B cell (primary cell): ENCODE measurements around the gene C6orf132. TPM values are rescaled to one million over a fixed set of nuclear protein-coding genes. Genes with fewer than 3 reads are reported as not detected.

Source experiments
- ATAC-seq: fragments of 200-7000 bp; cut with Tn5 transposase; one replicate; pipeline ENCODE4 v1.10.0; 2021; ENCODE audit warnings: low read depth, mild to moderate bottlenecking, moderate number of reproducible peaks, moderate library complexity
- CTCF ChIA-PET: fragments of 350-600 bp; sonication (Branson Sonifier 250); formaldehyde crosslinking; loops from one replicate; lab custom pipeline; 2021; ENCODE audit warnings: antibody characterized with exemption, inconsistent platforms; lab: Charles Lee
- POLR2A ChIA-PET: fragments of 350-600 bp; sonication (Branson Sonifier 250); formaldehyde crosslinking; loops from one replicate; lab custom pipeline; 2021; ENCODE audit warnings: antibody characterized with exemption; lab: Charles Lee
- DNase-seq: peaks from one replicate; pipeline ENCODE4 v3.0.0; 2013
- H2AFZ ChIP-seq: 2 replicates; pipeline ENCODE4 v1.6.1; 2012; ENCODE audit warnings: mild to moderate bottlenecking, low read depth, low read length; ENCODE audit not compliant: insufficient read depth, poor library complexity, severe bottlenecking
- H3K27ac ChIP-seq, 2 donors: 1 replicate in 1 of 2; 2 replicates in 1 of 2; pipeline ENCODE4 v1.5.1; 2012 to 2013; ENCODE audit warnings: low read length in 2 of 2, mild to moderate bottlenecking in 2 of 2, moderate library complexity in 1 of 2
- H3K27me3 ChIP-seq, 4 experiments: fragments of 200-600 bp in 1 of 4; sonication (generic) in 1 of 4; replicated peaks in 1 of 4; 1 replicate in 2 of 4; 2 replicates in 2 of 4; pipeline versions ENCODE4 v1.6.1 to v1.7.0; 2013 to 2016; ENCODE audit warnings: low read length in 3 of 4, mild to moderate bottlenecking in 2 of 4, mixed read lengths in 1 of 4, moderate library complexity in 1 of 4; ENCODE audit not compliant: insufficient read depth in 4 of 4, control insufficient read depth in 3 of 4; ENCODE audit errors: control extremely low read depth in 1 of 4
- H3K36me3 ChIP-seq, 2 experiments: replicated peaks in 1 of 2; 1 replicate in 1 of 2; 2 replicates in 1 of 2; pipeline versions ENCODE4 v1.6.1 to v1.7.1; 2013; ENCODE audit warnings: low read length in 1 of 2; ENCODE audit not compliant: insufficient read depth in 2 of 2, control insufficient read depth in 1 of 2; ENCODE audit errors: control extremely low read depth in 1 of 2, extremely low read depth in 1 of 2
- H3K4me1 ChIP-seq, 2 donors: fragments of 200-600 bp in 1 of 2; sonication (generic) in 1 of 2; 1 replicate in 1 of 2; 2 replicates in 1 of 2; pipeline versions ENCODE4 v1.5.1 to v1.6.1; 2013 to 2017; ENCODE audit warnings: low read length in 2 of 2; ENCODE audit not compliant: control insufficient read depth in 2 of 2, insufficient read depth in 2 of 2
- H3K4me2 ChIP-seq: replicated peaks from 2 replicates; pipeline ENCODE3; 2012; ENCODE audit warnings: mild to moderate bottlenecking, low read depth, low read length; ENCODE audit not compliant: poor library complexity, severe bottlenecking
- H3K4me3 ChIP-seq, 5 experiments: fragments of 200-600 bp in 1 of 5; sonication (generic) in 1 of 5; 1 replicate in 3 of 5; 2 replicates in 2 of 5; pipeline versions ENCODE4 v1.5.1 to v1.7.0; 2011 to 2016; ENCODE audit warnings: low read length in 4 of 5, mild to moderate bottlenecking in 4 of 5, low read depth in 2 of 5, control low read depth in 1 of 5, moderate library complexity in 1 of 5; ENCODE audit not compliant: insufficient read depth in 1 of 5; ENCODE audit errors: control extremely low read depth in 1 of 5, extremely low read depth in 1 of 5
- H3K79me2 ChIP-seq: fragments of 200-600 bp; sonication (generic); one replicate; pipeline ENCODE4 v1.6.0; 2016; ENCODE audit warnings: low read length; ENCODE audit not compliant: control insufficient read depth, insufficient read depth
- H3K9ac ChIP-seq: fragments of 200-600 bp; sonication (generic); 2 replicates; pipeline ENCODE4 v1.6.1; 2017; ENCODE audit warnings: mild to moderate bottlenecking, low read length, moderate library complexity
- H3K9me3 ChIP-seq, 3 donors: one replicate each; pipeline versions ENCODE4 v1.6.1 to v1.7.1; 2013; ENCODE audit warnings: low read length in 2 of 3; ENCODE audit not compliant: control insufficient read depth in 2 of 3, insufficient read depth in 1 of 3; ENCODE audit errors: control extremely low read depth in 1 of 3
- H4K20me1 ChIP-seq: 2 replicates; pipeline ENCODE4 v1.6.0; 2012; ENCODE audit warnings: mild to moderate bottlenecking, low read length; ENCODE audit not compliant: insufficient read depth, control insufficient read depth, poor library complexity, severe bottlenecking
- H3K27ac Mint-ChIP-seq: one replicate; pipeline ENCODE4 v1.8.0; 2021; ENCODE audit warnings: mixed read lengths
- H3K27me3 Mint-ChIP-seq: one replicate; pipeline ENCODE4 v1.8.0; 2021; ENCODE audit warnings: mixed read lengths
- H3K4me1 Mint-ChIP-seq: one replicate; pipeline ENCODE4 v1.8.0; 2021; ENCODE audit warnings: mixed read lengths
- H3K4me3 Mint-ChIP-seq: one replicate; pipeline ENCODE4 v1.8.0; 2021; ENCODE audit warnings: mixed read lengths
- H3K9me3 Mint-ChIP-seq: one replicate; pipeline ENCODE4 v1.8.0; 2022; ENCODE audit warnings: mixed read lengths; ENCODE audit not compliant: insufficient read depth
- EZH2 ChIP-seq: IDR thresholded peaks from 2 replicates; pipeline ENCODE4 v1.6.1; 2012; ENCODE audit warnings: borderline replicate concordance, low read depth, mild to moderate bottlenecking, moderate library complexity, low read length; ENCODE audit not compliant: insufficient read depth, poor library complexity, severe bottlenecking
- WGBS: methylation state at CpG from one replicate; pipeline ENCODE4 v1.1.5; 2013; ENCODE audit warnings: missing lambda C conversion rate; ENCODE audit not compliant: insufficient coverage; 5-methylcytosine and 5-hydroxymethylcytosine counted together
- intact Hi-C: fragments of 100-400 bp; cut with micrococcal nuclease; formaldehyde crosslinking; loops from one replicate; pipeline ENCODE4 v1.10.0; 2022
- polyA plus RNA-seq: library from polyadenylated mRNA; depleted of rRNA; stranded (reverse); fragments of >200 nt; gene quantifications from 2 replicates; pipeline ENCODE4 v1.2.3, GENCODE V29; 2012
- total RNA-seq, 2 donors: library from RNA; stranded (reverse); fragments of 120-200 nt in 1 of 2; gene quantifications; 1 replicate in 1 of 2; 2 replicates in 1 of 2; pipeline versions ENCODE4 v1.2.3 to v1.2.4, GENCODE V29; 2013 to 2022
- TF ChIP-seq, protein P1 (sequence below): fragments of 200-600 bp; IDR thresholded peaks from one replicate; pipeline ENCODE4 v1.8.0; 2022; ENCODE audit warnings: antibody characterized with exemption, mild to moderate bottlenecking

The C6orf132 gene
- total and polyA plus RNA-seq, 2 donors (not counting 1 experiment from before 2014, with no cell fraction given) = 0.05 TPM; not detected in 1

DNA sequence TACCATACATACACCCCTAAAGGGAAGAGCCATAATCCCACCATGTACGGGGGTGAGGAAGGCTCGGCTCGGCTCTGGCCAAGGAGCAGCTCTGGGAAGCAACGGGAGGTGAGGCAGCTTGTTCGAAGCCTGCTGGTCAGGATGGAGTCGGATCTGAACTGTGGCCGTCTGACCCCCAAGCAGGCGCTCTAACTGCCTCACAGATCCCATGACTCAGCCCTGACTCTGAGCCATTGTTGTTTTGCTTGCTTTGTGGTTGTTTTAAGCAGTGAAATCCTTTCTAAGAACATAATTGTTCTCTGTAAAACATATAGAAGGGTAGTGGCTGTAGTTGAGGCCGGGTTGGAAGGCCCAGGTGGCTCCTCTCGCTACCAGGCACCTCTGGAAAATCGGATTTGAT, 10.9 kb downstream of the C6orf132 start:
- ChIA-PET POLR2A (no interaction called here), CTCF (no interaction called here)
- no peak overlapping the region for H3K27ac ChIP-seq
- H3K27me3 ChIP-seq = peaks cover 0 to 4% (median 0%) of the 10 kb centered on the region in 4 experiments
- no peak overlapping the region for H3K9ac ChIP-seq
- H3K4me3 ChIP-seq = no peak overlapping the region
- Mint-ChIP-seq H3K4me1 (peaks cover 3% of the 10 kb centered on the region), H3K27ac (no peak overlapping the region), H3K27me3 (peaks cover 5% of the 10 kb centered on the region), H3K9me3 (no peaks in the 10 kb centered on the region), H3K4me3 (no peak overlapping the region)
- no peak overlapping the region for H2AFZ ChIP-seq
- no peak for ATAC-seq
- no peak overlapping the region for H3K4me2 ChIP-seq
- no peaks in the 10 kb centered on the region for H3K9me3 ChIP-seq
- no peaks in the 10 kb centered on the region for H3K79me2 ChIP-seq
- 94% methylated on average over 8 of the region's 11 CpGs for WGBS
- no peaks in the 10 kb centered on the region for H4K20me1 ChIP-seq
- no peaks in the 10 kb centered on the region for H3K36me3 ChIP-seq
- no peak for DNase-seq
- H3K4me1 ChIP-seq = peaks cover 3 to 5% of the 10 kb centered on the region in 2 donors
- TF ChIP-seq, protein P1, sequence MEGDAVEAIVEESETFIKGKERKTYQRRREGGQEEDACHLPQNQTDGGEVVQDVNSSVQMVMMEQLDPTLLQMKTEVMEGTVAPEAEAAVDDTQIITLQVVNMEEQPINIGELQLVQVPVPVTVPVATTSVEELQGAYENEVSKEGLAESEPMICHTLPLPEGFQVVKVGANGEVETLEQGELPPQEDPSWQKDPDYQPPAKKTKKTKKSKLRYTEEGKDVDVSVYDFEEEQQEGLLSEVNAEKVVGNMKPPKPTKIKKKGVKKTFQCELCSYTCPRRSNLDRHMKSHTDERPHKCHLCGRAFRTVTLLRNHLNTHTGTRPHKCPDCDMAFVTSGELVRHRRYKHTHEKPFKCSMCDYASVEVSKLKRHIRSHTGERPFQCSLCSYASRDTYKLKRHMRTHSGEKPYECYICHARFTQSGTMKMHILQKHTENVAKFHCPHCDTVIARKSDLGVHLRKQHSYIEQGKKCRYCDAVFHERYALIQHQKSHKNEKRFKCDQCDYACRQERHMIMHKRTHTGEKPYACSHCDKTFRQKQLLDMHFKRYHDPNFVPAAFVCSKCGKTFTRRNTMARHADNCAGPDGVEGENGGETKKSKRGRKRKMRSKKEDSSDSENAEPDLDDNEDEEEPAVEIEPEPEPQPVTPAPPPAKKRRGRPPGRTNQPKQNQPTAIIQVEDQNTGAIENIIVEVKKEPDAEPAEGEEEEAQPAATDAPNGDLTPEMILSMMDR = no peak
- TF ChIP-seq EZH2 = no peak
- intact Hi-C loops = no loop called here

DNA sequence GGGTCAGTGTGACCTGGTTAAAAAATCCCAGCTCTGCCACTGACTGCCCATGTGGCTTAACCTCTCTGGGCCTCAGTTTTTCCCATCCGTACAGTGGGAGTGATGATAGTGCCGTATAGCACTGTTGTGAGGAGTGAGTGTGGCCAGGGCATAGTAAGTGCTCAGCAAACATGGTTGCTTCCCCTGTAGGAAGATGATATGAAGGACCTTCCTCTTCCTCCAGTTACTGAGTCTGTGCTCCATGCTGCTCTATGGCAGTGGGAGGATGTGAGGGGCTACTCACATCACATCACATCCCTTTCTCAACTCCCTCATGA, 13.1 kb downstream of the C6orf132 start:
- Histone ChIP-seq H3K4me1 (no peaks in the 10 kb centered on the region), H3K9ac (no peak overlapping the region), H3K4me3 (no peak overlapping the region), H3K79me2 (no peaks in the 10 kb centered on the region), H3K27ac (no peak overlapping the region), H3K27me3 (peaks cover 0 to 4% (median 0%) of the 10 kb centered on the region in 4 experiments), H3K4me2 (no peak overlapping the region), H3K9me3 (no peaks in the 10 kb centered on the region), H2AFZ (no peak overlapping the region), H3K36me3 (no peaks in the 10 kb centered on the region), H4K20me1 (no peaks in the 10 kb centered on the region)
- 92% methylated on average over 2 of the region's 2 CpGs for WGBS
- Mint-ChIP-seq H3K4me3 (no peak overlapping the region), H3K4me1 (no peaks in the 10 kb centered on the region), H3K27ac (no peak overlapping the region), H3K9me3 (no peaks in the 10 kb centered on the region), H3K27me3 (peaks cover 5% of the 10 kb centered on the region)
- TF ChIP-seq EZH2 = no peak
- TF ChIP-seq, protein P1 = no peak
- intact Hi-C loops = no loop called here
- CTCF ChIA-PET = no interaction called here
- POLR2A ChIA-PET = no interaction called here
- ATAC-seq (no peak), DNase-seq (no peak)
